IMR-90 (cell line): ENCODE results near the gene CD5L. TPM values are rescaled to one million over a fixed set of nuclear protein-coding genes. Genes with fewer than 3 reads are reported as not detected.

Experiments
- ATAC-seq: fragments of 200-7000 bp; cut with Tn5 transposase; 2 replicates; pipeline ENCODE4 v1.9.1; 2020; ENCODE audit warnings: low read depth, mild to moderate bottlenecking, moderate library complexity
- BruUV-seq: library from RNA; stranded (reverse); fragments of 400-500 nt; replicated peaks from 2 replicates; lab custom pipeline; 2021; lab: Mats Ljungman, UMichigan
- CTCF ChIA-PET: fragments of 300-600 bp; formaldehyde crosslinking; extraction: SDS; loops from one replicate; lab custom pipeline; 2021; ENCODE audit warnings: antibody characterized with exemption; lab: Yijun Ruan, JAX
- POLR2A ChIA-PET: fragments of 300-600 bp; sonication (Branson Sonifier 250); formaldehyde crosslinking; loops from one replicate; lab custom pipeline; 2022; ENCODE audit warnings: antibody characterized with exemption; ENCODE audit not compliant: unreplicated experiment; lab: Charles Lee
- DNase-seq: peaks from one replicate; pipeline ENCODE4 v3.0.0; 2013
- H2AFZ ChIP-seq: replicated peaks from 2 replicates; pipeline ENCODE3; 2013; ENCODE audit warnings: low read length, mild to moderate bottlenecking; ENCODE audit not compliant: poor library complexity
- H2AK5ac ChIP-seq: 2 replicates; pipeline ENCODE4 v1.6.1; 2013; ENCODE audit warnings: low read depth, low read length, inconsistent platforms
- H2AK9ac ChIP-seq: replicated peaks from 2 replicates; pipeline ENCODE3; 2013; ENCODE audit warnings: mild to moderate bottlenecking, low read depth, low read length, moderate library complexity; ENCODE audit not compliant: poor library complexity
- H2BK120ac ChIP-seq: 2 replicates; pipeline ENCODE4 v1.6.1; 2013; ENCODE audit warnings: low read depth, low read length, inconsistent platforms
- H2BK15ac ChIP-seq: 3 replicates; pipeline ENCODE4 v1.6.1; 2013; ENCODE audit warnings: low read depth, low read length, inconsistent platforms
- H2BK20ac ChIP-seq: 2 replicates; pipeline ENCODE4 v1.6.1; 2013; ENCODE audit warnings: low read depth, mild to moderate bottlenecking, inconsistent platforms, low read length, moderate library complexity
- H2BK5ac ChIP-seq: 2 replicates; pipeline ENCODE4 v1.6.1; 2013; ENCODE audit warnings: mild to moderate bottlenecking, low read depth, low read length, inconsistent platforms; ENCODE audit not compliant: poor library complexity, severe bottlenecking
- H3K14ac ChIP-seq: replicated peaks from 2 replicates; pipeline ENCODE4 v1.6.1; 2013; ENCODE audit warnings: low read depth, low read length, inconsistent platforms
- H3K18ac ChIP-seq: 2 replicates; pipeline ENCODE4 v1.6.1; 2013; ENCODE audit warnings: low read depth, low read length, control low read depth
- H3K23ac ChIP-seq: 2 replicates; pipeline ENCODE4 v1.6.1; 2013; ENCODE audit warnings: low read depth, low read length, inconsistent platforms
- H3K27ac ChIP-seq: 2 replicates; pipeline ENCODE4 v1.5.1; 2013; ENCODE audit warnings: mild to moderate bottlenecking, control low read depth, low read length; ENCODE audit not compliant: insufficient read depth
- H3K27me3 ChIP-seq: 2 replicates; pipeline ENCODE4 v1.6.1; 2013; ENCODE audit warnings: low read length; ENCODE audit not compliant: control insufficient read depth, insufficient read depth
- H3K36me3 ChIP-seq: 2 replicates; pipeline ENCODE4 v1.6.1; 2013; ENCODE audit warnings: low read length, mixed read lengths; ENCODE audit not compliant: control insufficient read depth, insufficient read depth
- H3K4ac ChIP-seq: 2 replicates; pipeline ENCODE4 v1.6.1; 2013; ENCODE audit warnings: low read depth, low read length, inconsistent platforms
- H3K4me1 ChIP-seq: 2 replicates; pipeline ENCODE4 v1.6.1; 2013; ENCODE audit warnings: low read length, mixed read lengths; ENCODE audit not compliant: control insufficient read depth, insufficient read depth
- H3K4me2 ChIP-seq: 2 replicates; pipeline ENCODE4 v1.6.1; 2013; ENCODE audit warnings: low read depth, mild to moderate bottlenecking, control low read depth, low read length, moderate library complexity
- H3K4me3 ChIP-seq: 2 replicates; pipeline ENCODE4 v1.5.1; 2013; ENCODE audit warnings: low read depth, mild to moderate bottlenecking, control low read depth, low read length, moderate library complexity; ENCODE audit not compliant: insufficient read depth
- H3K56ac ChIP-seq: 2 replicates; pipeline ENCODE4 v1.6.1; 2013; ENCODE audit warnings: low read length, inconsistent platforms; ENCODE audit not compliant: insufficient read depth; ENCODE audit errors: extremely low read depth
- H3K79me1 ChIP-seq, 2 experiments: 2 replicates each; pipeline ENCODE4 v1.6.1; 2013; ENCODE audit warnings: low read length in 2 of 2, inconsistent platforms in 1 of 2, low read depth in 1 of 2
- H3K9ac ChIP-seq: 2 replicates; pipeline ENCODE4 v1.6.1; 2013; ENCODE audit warnings: low read depth, low read length, control low read depth
- H3K9me1 ChIP-seq: 2 replicates; pipeline ENCODE4 v1.6.1; 2013; ENCODE audit warnings: low read length, inconsistent platforms; ENCODE audit not compliant: insufficient read depth
- H3K9me3 ChIP-seq: 2 replicates; pipeline ENCODE4 v1.6.1; 2013; ENCODE audit warnings: low read length; ENCODE audit not compliant: control insufficient read depth, insufficient read depth
- H4K20me1 ChIP-seq: 2 replicates; pipeline ENCODE4 v1.6.1; 2013; ENCODE audit warnings: low read length, inconsistent platforms; ENCODE audit not compliant: insufficient read depth
- H4K5ac ChIP-seq: 2 replicates; pipeline ENCODE4 v1.6.1; 2013; ENCODE audit warnings: mild to moderate bottlenecking, low read depth, low read length, control low read depth
- H4K8ac ChIP-seq, 2 experiments: 2 replicates each; pipeline ENCODE4 v1.6.1; 2013; ENCODE audit warnings: low read depth in 2 of 2, low read length in 2 of 2, control low read depth in 1 of 2, inconsistent platforms in 1 of 2
- H4K91ac ChIP-seq: 2 replicates; pipeline ENCODE4 v1.6.1; 2013; ENCODE audit warnings: low read depth, low read length, inconsistent platforms; ENCODE audit not compliant: insufficient read depth
- BHLHE40 ChIP-seq: fragments of 150-350 bp; IDR thresholded peaks from 2 replicates; pipeline ENCODE4 v1.6.1; 2016; ENCODE audit warnings: mild to moderate bottlenecking, low read depth, low read length
- CEBPB ChIP-seq: IDR thresholded peaks from 2 replicates; pipeline ENCODE4 v1.6.1; 2012; ENCODE audit warnings: low read depth, low read length, improper control_type of control experiment
- ELK1 ChIP-seq: fragments of 150-350 bp; IDR thresholded peaks from 2 replicates; pipeline ENCODE4 v1.6.1; 2016; ENCODE audit warnings: low read depth, mild to moderate bottlenecking, low read length, moderate library complexity, borderline replicate concordance
- MXI1 ChIP-seq: IDR thresholded peaks from 2 replicates; pipeline ENCODE4 v1.6.1; 2012; ENCODE audit warnings: low read depth, mild to moderate bottlenecking, low read length, moderate library complexity, borderline replicate concordance
- NFE2L2 ChIP-seq: fragments of 150-350 bp; IDR thresholded peaks from 2 replicates; pipeline ENCODE4 v1.6.1; 2016; ENCODE audit warnings: low read depth, mild to moderate bottlenecking, low read length
- POLR2A ChIP-seq: IDR thresholded peaks from 2 replicates; pipeline ENCODE4 v1.6.1; 2012; ENCODE audit warnings: mild to moderate bottlenecking, low read depth, low read length
- USF2 ChIP-seq: fragments of 150-350 bp; IDR thresholded peaks from 2 replicates; pipeline ENCODE4 v1.6.1; 2017; ENCODE audit warnings: mild to moderate bottlenecking, antibody characterized with exemption, low read length, low read depth
- WGBS, 2 experiments: methylation state at CpG; one replicate each; pipeline versions ENCODE4 v1.1.5 to v1.1.7; 2013; ENCODE audit warnings: missing lambda C conversion rate in 2 of 2; ENCODE audit not compliant: insufficient read length in 1 of 2; ENCODE audit errors: extremely low coverage in 2 of 2; 5-methylcytosine and 5-hydroxymethylcytosine counted together
- dilution Hi-C: fragments of 300-500 bp; cut with HindIII; formaldehyde crosslinking; loops from one replicate; pipeline ENCODE4 v1.14.3; 2018; ENCODE audit warnings: low sequenced_read_pairs; ENCODE audit not compliant: unreplicated experiment
- in situ Hi-C: fragments of 300-500 bp; cut with MboI; formaldehyde crosslinking; loops from 3 replicates; pipeline ENCODE4 v1.14.3; 2019; ENCODE audit warnings: low sequenced_read_pairs, inconsistent platforms, mixed read lengths
- intact Hi-C: fragments of 100-400 bp; cut with micrococcal nuclease; formaldehyde crosslinking; loops from 2 replicates; pipeline ENCODE4 v1.10.0; 2022
- polyA plus RNA-seq, 3 experiments: library from polyadenylated mRNA; depleted of rRNA; stranded (reverse); fragments of >200 nt; gene quantifications; 2 replicates each; pipeline ENCODE4 v1.2.3, GENCODE V29; 2012; ENCODE audit warnings: low replicate concordance in 1 of 3
- total RNA-seq: library from RNA; depleted of rRNA; stranded (reverse); fragments of >200 nt; gene quantifications from 2 replicates; pipeline ENCODE4 v1.2.3, GENCODE V29; 2012
- TF ChIP-seq, protein P1 (sequence below): conservative IDR thresholded peaks from 2 replicates; pipeline ENCODE4 v1.5.1; 2012; ENCODE audit warnings: mild to moderate bottlenecking, low read depth, low read length, improper control_type of control experiment

The CD5L gene
- total and polyA plus RNA-seq, 2 of the 4 experiments (the other 2 are of a cell fraction) = not detected

DNA sequence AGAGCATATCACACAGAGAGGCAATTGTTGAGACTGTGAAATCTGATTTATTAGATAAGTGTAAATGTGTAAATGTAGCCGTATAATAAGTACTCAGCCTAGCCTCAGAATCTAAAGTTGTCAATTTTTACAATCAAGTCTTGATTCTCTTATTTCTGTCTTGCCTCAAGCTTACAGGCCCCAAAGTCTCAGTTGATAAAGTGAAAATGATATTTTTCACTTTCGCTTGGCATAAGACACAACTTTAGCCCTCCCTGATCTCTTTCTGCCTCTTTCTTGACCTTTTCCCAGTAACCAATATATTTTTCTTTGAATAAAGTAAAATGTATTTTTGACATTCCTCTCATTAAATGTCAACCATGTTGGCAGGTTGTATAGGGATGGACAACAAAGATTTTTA is 10.7 kb downstream of the CD5L start:
- H3K79me1 ChIP-seq = no peaks in the 10 kb centered on the region
- H3K4me3 ChIP-seq = no peak overlapping the region
- no peak overlapping the region for H4K91ac ChIP-seq
- H3K4me2 ChIP-seq = no peak overlapping the region
- H3K4ac ChIP-seq = no peak overlapping the region
- no peak overlapping the region for H2BK5ac ChIP-seq
- ChIA-PET CTCF (no interaction called here), POLR2A (no interaction called here)
- no peak overlapping the region for H3K56ac ChIP-seq
- no peaks in the 10 kb centered on the region for H3K27me3 ChIP-seq
- no peak overlapping the region for H2AFZ ChIP-seq
- no peaks in the 10 kb centered on the region for H4K20me1 ChIP-seq
- DNase-seq (no peak), ATAC-seq (no peak)
- no peak overlapping the region for H4K8ac ChIP-seq
- no peak overlapping the region for H3K23ac ChIP-seq
- H3K36me3 ChIP-seq = no peaks in the 10 kb centered on the region
- no peaks in the 10 kb centered on the region for H3K4me1 ChIP-seq
- H2BK20ac ChIP-seq = no peak overlapping the region
- H3K9me3 ChIP-seq = no peaks in the 10 kb centered on the region
- no peak overlapping the region for H4K5ac ChIP-seq
- no peak overlapping the region for H2BK15ac ChIP-seq
- no CpG with 5 or more reads among the region's 2 CpGs for WGBS, 2 experiments
- no peak overlapping the region for H2AK9ac ChIP-seq
- no peak overlapping the region for H3K27ac ChIP-seq
- dilution Hi-C loops (no loop called here), in situ Hi-C loops (no loop called here), intact Hi-C loops (no loop called here)
- no peak for TF ChIP-seq ELK1
- TF ChIP-seq MXI1 = no peak
- TF ChIP-seq USF2 = no peak
- TF ChIP-seq, protein P1, sequence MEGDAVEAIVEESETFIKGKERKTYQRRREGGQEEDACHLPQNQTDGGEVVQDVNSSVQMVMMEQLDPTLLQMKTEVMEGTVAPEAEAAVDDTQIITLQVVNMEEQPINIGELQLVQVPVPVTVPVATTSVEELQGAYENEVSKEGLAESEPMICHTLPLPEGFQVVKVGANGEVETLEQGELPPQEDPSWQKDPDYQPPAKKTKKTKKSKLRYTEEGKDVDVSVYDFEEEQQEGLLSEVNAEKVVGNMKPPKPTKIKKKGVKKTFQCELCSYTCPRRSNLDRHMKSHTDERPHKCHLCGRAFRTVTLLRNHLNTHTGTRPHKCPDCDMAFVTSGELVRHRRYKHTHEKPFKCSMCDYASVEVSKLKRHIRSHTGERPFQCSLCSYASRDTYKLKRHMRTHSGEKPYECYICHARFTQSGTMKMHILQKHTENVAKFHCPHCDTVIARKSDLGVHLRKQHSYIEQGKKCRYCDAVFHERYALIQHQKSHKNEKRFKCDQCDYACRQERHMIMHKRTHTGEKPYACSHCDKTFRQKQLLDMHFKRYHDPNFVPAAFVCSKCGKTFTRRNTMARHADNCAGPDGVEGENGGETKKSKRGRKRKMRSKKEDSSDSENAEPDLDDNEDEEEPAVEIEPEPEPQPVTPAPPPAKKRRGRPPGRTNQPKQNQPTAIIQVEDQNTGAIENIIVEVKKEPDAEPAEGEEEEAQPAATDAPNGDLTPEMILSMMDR = no peak
- no peak for TF ChIP-seq NFE2L2
- TF ChIP-seq CEBPB = no peak
- TF ChIP-seq POLR2A = no peak
- no peak for TF ChIP-seq BHLHE40
- H2BK120ac ChIP-seq = no peak overlapping the region
- no peak overlapping the region for H2AK5ac ChIP-seq
- H3K14ac ChIP-seq = no peak overlapping the region
- no peak overlapping the region for H3K18ac ChIP-seq
- no TSS peak for BruUV-seq
- H3K9ac ChIP-seq = no peak overlapping the region
- no peaks in the 10 kb centered on the region for H3K9me1 ChIP-seq
